Activated CD8-positive, alpha-beta memory T cell treated with anti-CD3 and anti-CD28 coated beads for 24 hours (primary cell): Measurements from ENCODE around the gene WDHD1.
"Not testable (repeated sequence)": the region's sequence is repeated elsewhere in the genome, so short reads cannot be mapped to it uniquely, and the experiment has no call there.

Experiments used
- DNase-seq: peaks from one replicate; pipeline ENCODE4 v3.0.0-alpha.2; 2020

The WDHD1 gene

GRCh38 chr14:54946500-54946899 lies 80.4 kb downstream of the WDHD1 start:
- no peak for DNase-seq

- DNase-seq: no peak
Observed at GRCh38 chr14:54944737-54945391, 82.0 kb downstream of the WDHD1 start.

DNA sequence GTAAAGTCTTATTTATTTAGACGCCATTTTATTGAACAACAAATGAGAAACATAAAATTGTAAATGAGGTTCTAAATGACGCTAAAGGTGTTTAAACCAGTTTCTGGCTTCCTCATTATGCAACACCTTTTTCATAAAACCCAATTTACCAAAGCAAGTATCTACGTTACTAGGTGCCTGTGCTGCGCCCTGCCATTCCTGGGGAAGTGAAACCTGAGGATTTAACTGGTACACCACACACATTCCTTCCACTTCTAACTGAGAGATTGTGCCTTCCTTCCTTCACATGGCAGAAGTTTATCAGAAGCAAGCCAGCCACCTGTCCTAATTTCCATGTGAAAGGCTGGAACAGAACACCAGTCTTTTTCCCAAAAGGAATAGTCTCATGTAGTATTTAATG lies 84.0 kb downstream of the WDHD1 start:
- DNase-seq: no peak

- no peak for DNase-seq
Observed at GRCh38 chr14:54936816-54937215, 90.1 kb downstream of the WDHD1 start.

- DNase-seq: no peak
Observed at GRCh38 chr14:54935958-54936357, 90.9 kb downstream of the WDHD1 start.

DNA sequence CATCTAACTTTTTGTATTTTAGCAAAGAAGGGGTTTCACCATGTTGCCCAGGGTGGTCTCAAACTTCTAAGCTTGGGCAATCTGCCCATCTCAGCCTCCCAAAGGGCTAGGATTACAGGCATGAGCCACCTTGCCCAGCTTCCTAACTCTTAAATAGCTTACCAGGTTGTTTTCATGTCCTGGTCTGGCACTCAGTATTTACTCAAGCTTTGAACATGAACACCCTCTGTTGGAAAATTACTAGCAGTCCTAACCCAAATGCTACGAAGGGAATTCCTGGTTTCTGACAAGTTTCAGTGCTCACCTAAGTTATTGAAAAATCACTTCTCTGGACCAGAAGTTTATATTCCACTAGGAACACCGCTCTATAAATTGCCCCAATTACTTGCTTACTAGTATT lies 91.8 kb downstream of the WDHD1 start:
- no peak for DNase-seq

DNA sequence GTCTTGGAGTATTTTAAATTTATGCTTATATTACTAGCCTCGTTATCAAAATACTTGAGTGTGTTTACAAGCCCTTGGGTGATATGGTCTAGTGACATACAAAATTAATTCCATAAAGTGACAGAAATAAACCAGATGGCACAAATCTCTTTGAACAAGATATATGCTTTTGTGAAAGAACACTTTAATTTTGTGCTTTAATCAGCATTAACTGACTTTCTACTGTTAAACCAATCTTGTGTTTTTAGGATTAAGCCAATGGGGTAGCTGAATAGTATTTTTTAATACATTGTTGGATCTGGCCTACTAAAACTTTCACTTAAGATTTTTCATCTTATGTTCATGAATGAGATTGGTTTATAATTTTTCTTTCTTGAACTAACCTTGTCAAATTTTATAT lies 93.9 kb downstream of the WDHD1 start:
- no peak for DNase-seq

GRCh38 chr14:54931598-54932340 lies 95.1 kb downstream of the WDHD1 start:
- DNase-seq: no peak

- DNase-seq: no peak
Observed at GRCh38 chr14:54931101-54931500, 95.8 kb downstream of the WDHD1 start.

- DNase-seq: no peak
Observed at GRCh38 chr14:54929556-54929955, 97.3 kb downstream of the WDHD1 start.

- no peak for DNase-seq
Observed at GRCh38 chr14:54928216-54928615, 98.7 kb downstream of the WDHD1 start.

- no peak for DNase-seq
Observed at GRCh38 chr14:54927551-54927950, 99.3 kb downstream of the WDHD1 start.

GRCh38 chr14:54926570-54926969 lies 100.3 kb downstream of the WDHD1 start:
- DNase-seq: not testable (repeated sequence)

GRCh38 chr14:54922598-54922997 lies 104.3 kb downstream of the WDHD1 start:
- no peak for DNase-seq

DNA sequence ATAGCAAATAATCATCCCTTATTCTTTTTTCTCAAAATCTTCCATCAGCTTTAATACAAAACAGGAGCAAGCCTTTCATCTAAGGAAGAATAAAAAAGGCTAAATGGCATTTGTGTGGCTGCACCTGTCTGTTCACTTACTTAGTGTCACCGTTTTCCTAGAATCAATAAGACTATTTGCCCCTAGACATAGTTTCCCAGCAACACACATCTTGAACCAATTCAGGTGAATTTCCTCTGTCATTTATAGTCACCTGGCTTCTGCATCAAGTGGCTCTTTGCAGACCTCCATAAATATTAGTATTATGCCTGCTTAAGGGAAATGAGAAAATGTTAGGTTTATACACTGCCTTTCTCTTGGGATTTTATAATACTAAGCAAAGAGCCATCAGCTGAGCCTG lies 106.8 kb downstream of the WDHD1 start:
- no peak for DNase-seq

- no peak for DNase-seq
Observed at GRCh38 chr14:54919330-54919729, 107.6 kb downstream of the WDHD1 start.

DNA sequence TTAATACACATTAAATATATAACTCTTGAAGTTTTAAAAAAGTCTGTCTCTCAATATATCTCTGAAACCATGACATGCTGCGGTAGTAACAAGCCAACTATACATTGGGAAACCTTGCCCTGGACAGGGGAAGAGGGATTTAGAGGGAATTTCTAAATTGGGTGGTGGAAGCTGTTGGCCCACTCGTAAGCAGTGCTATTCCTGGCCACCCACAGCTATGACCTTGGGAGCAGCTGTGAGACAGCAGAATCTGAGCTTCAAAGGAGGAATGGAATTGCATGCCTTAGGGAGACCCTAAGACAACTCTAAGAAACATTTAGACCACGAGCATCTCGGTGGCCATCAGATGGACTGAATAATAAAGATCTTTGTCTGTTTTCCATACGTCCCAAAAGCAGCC lies 108.5 kb downstream of the WDHD1 start:
- no peak for DNase-seq

- DNase-seq: no peak
Observed at GRCh38 chr14:54916101-54916500, 110.8 kb downstream of the WDHD1 start.

GRCh38 chr14:54909817-54910558 lies 116.9 kb downstream of the WDHD1 start:
- DNase-seq: no peak

GRCh38 chr14:54908973-54909372 lies 117.9 kb downstream of the WDHD1 start:
- not testable (repeated sequence) for DNase-seq

DNA sequence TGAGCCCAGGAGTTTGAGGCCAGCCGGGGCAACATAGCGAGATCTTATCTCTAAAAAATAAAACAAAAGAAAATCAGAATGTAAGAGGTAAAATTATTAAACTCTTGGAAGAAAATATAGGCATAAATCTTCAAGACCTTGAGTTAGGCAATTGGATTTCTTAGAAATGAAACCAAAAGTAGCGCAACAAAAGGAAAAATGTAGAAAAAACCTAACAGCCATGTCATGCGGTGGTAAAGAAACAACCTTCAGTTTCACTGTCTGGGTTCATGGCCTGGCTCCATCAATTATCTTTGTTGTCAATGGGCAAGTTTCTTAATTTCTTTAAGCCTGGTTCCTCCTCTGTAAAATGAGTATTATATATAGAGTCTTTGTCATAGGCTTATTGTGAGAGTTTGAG lies 118.7 kb downstream of the WDHD1 start:
- no peak for DNase-seq

GRCh38 chr14:54906075-54906474 lies 120.8 kb downstream of the WDHD1 start:
- DNase-seq: no peak

GRCh38 chr14:54902521-54903420 lies 124.1 kb downstream of the WDHD1 start, which contains the start of gene GCH1:
Gene GCH1 (minus strand): TSS chr14:54902826. CDS start chr14:54902663, 163 bp downstream.
- peak; percentile 91 for DNase-seq
